B cell (primary cell): ENCODE data around the gene MPP7.

Experiments
- CTCF ChIP-seq: fragments of 200-600 bp; IDR thresholded peaks from one replicate; pipeline ENCODE4 v1.8.0; 2022; ENCODE audit warnings: antibody characterized with exemption, mild to moderate bottlenecking
- EZH2 ChIP-seq: IDR thresholded peaks from 2 replicates; pipeline ENCODE4 v1.6.1; 2012; ENCODE audit warnings: borderline replicate concordance, low read depth, mild to moderate bottlenecking, moderate library complexity, low read length; ENCODE audit not compliant: insufficient read depth, poor library complexity, severe bottlenecking

- no peak for TF ChIP-seq CTCF
- TF ChIP-seq EZH2 = no peak
These were observed 9.7 kb upstream of the MPP7 start for GRCh38 chr10:28312572-28312971.
